GDM1 (cell line): Measurements from ENCODE around the gene TTPAL.

Experiments
- DNase-seq: peaks from one replicate; lab custom pipeline; 2025; lab: John Stamatoyannopoulos, UW

The TTPAL gene

DNA sequence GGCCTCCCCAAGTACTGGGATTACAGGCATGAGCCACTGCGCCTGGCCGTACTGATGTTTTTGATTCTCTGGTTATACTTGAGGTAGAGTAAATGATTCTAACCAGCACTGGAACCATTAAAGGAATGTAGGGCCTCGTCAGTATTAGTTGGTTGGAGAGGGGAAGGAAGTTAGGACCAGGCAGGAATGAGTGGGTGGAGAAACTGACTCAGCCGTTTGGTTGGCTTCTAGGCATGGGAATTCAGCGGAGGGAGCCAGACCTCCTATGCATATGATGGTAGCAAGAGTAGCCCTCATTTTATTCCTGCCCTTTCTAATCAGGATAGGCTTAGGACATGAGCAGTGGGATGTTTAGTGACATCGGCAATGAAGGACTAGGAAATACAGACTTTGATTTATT lies 65.2 kb downstream of the TTPAL start:
- no peak for DNase-seq

DNA sequence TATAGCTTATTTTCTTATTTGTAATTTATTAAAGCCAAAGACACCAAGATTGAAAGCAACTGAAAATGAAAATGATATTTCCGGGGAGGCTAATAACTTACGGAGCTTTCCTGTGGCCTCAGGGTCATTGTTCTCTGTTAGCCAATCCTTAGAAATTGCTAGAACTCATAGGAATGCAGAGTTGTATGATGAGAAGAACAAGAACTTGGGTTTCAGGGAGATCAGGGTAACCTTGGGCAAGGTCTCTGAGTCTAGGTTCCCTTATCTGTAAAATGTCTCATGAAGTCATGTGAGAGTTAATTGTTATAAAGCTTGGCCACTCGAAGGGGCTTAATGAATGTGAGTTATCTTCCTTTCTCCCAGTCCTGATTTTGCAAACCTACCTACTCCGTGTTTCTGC lies 66.3 kb downstream of the TTPAL start:
- no peak for DNase-seq

DNA sequence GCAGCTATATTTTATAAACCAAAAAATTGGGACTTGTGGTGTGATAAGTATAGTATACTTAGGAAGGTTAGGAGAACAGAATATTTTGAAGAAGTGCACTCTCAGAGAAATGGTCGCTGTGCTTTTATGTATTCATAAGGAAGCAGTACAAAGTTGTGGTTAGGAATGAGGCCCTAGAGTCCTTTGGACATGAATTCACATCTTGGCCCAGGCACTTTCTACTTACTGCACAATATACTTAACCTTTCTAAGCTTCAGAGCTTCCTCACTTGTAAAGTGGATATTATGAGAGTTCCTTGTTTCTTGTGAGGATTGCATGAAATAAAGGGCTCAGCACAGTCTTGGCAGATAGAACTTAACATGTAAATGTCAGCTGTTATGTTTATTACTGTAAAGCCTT lies 67.2 kb downstream of the TTPAL start:
- peak; percentile 31 for DNase-seq

DNA sequence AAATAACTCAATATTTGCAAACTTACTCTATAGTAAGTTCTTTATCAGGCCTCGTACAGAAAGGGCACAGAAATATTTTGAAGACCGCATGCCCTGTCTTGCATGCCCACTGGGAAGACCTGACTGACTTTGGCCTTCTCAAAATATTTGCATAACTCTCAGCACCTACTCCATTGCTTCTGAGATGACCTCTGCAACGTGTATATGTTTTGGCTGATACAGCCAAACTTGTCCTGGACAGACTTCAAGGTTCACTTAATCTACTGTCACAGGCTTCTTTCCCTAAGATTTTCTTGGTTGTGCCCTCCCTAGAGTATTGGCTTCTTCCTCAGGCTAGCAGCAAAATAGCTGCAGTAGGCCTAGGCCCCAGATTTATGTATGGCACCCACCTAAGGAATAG lies 67.7 kb downstream of the TTPAL start:
- no peak for DNase-seq
